Keratinocyte (primary cell): Measurements from ENCODE around the gene NANOS2. TPM values are rescaled to one million over a fixed set of nuclear protein-coding genes. Genes with fewer than 3 reads are reported as not detected.

Experiments used
- DNase-seq: peaks from one replicate; pipeline ENCODE4 v3.0.0-alpha.2; 2011; ENCODE audit warnings: low read depth, missing footprints, low spot score
- FAIRE-seq: peaks from 2 replicates; lab custom pipeline; 2011; peaks lifted over from hg19 to GRCh38; lab: Jason Lieb, UNC
- H2AFZ ChIP-seq: 2 replicates; pipeline ENCODE4 v1.6.0; 2012; ENCODE audit warnings: low read length, control low read depth, inconsistent platforms; ENCODE audit not compliant: control insufficient read depth
- H3K27ac ChIP-seq: 2 replicates; pipeline ENCODE4 v1.5.1; 2011; ENCODE audit warnings: low read length; ENCODE audit not compliant: control insufficient read depth, insufficient read depth
- H3K27me3 ChIP-seq: 3 replicates; pipeline ENCODE4 v1.6.0; 2011; ENCODE audit warnings: low read length; ENCODE audit not compliant: control insufficient read depth, insufficient read depth; ENCODE audit errors: extremely low read depth
- H3K36me3 ChIP-seq, 2 experiments: 2 replicates in 1 of 2; 3 replicates in 1 of 2; pipeline ENCODE4 v1.5.1; 2011; ENCODE audit warnings: low read length in 2 of 2, mild to moderate bottlenecking in 1 of 2; ENCODE audit not compliant: control insufficient read depth in 2 of 2, insufficient read depth in 2 of 2; ENCODE audit errors: extremely low read depth in 1 of 2
- H3K4me1 ChIP-seq: 3 replicates; pipeline ENCODE4 v1.5.1; 2011; ENCODE audit warnings: low read length; ENCODE audit not compliant: control insufficient read depth, insufficient read depth; ENCODE audit errors: extremely low read depth
- H3K4me2 ChIP-seq: 3 replicates; pipeline ENCODE4 v1.6.0; 2011; ENCODE audit warnings: low read depth, low read length; ENCODE audit not compliant: control insufficient read depth, insufficient read depth; ENCODE audit errors: extremely low read depth
- H3K4me3 ChIP-seq, 3 experiments: fragments of 200-600 bp in 1 of 3; sonication (generic) in 1 of 3; 2 replicates in 2 of 3; 3 replicates in 1 of 3; pipeline ENCODE4 v1.5.1; 2011 to 2016; ENCODE audit warnings: low read length in 3 of 3, mild to moderate bottlenecking in 3 of 3, control low read depth in 2 of 3, inconsistent platforms in 1 of 3, low read depth in 1 of 3, mixed read lengths in 1 of 3, mixed run types in 1 of 3, moderate library complexity in 1 of 3; ENCODE audit not compliant: control insufficient read depth in 2 of 3, insufficient read depth in 2 of 3; ENCODE audit errors: extremely low read depth in 1 of 3
- H3K79me2 ChIP-seq: 2 replicates; pipeline ENCODE4 v1.6.0; 2012; ENCODE audit warnings: low read length; ENCODE audit not compliant: control insufficient read depth, insufficient read depth
- H3K9ac ChIP-seq: 3 replicates; pipeline ENCODE4 v1.6.0; 2011; ENCODE audit warnings: low read length; ENCODE audit not compliant: control insufficient read depth, insufficient read depth; ENCODE audit errors: extremely low read depth
- H3K9me1 ChIP-seq: 3 replicates; pipeline ENCODE4 v1.6.0; 2011; ENCODE audit warnings: low read length; ENCODE audit not compliant: control insufficient read depth, insufficient read depth; ENCODE audit errors: extremely low read depth
- H3K9me3 ChIP-seq: 2 replicates; pipeline ENCODE4 v1.5.1; 2012; ENCODE audit warnings: low read depth, low read length; ENCODE audit not compliant: control insufficient read depth
- H4K20me1 ChIP-seq: 3 replicates; pipeline ENCODE4 v1.6.0; 2011; ENCODE audit warnings: low read length; ENCODE audit not compliant: control insufficient read depth, insufficient read depth; ENCODE audit errors: extremely low read depth
- CTCF ChIP-seq, 3 experiments: IDR thresholded peaks in 1 of 3; conservative IDR thresholded peaks in 1 of 3; optimal IDR thresholded peaks in 1 of 3; 2 replicates in 2 of 3; 3 replicates in 1 of 3; pipeline versions ENCODE3 to v1.5.1; 2011; ENCODE audit warnings: low read length in 3 of 3, mild to moderate bottlenecking in 3 of 3, moderate library complexity in 2 of 3, control low read depth in 1 of 3, inconsistent platforms in 1 of 3; ENCODE audit not compliant: insufficient read depth in 2 of 3; ENCODE audit errors: extremely low read depth in 1 of 3
- EZH2 ChIP-seq: IDR thresholded peaks from one replicate; pipeline ENCODE4 v1.6.1; 2012; ENCODE audit warnings: inconsistent platforms, mild to moderate bottlenecking, low read length, moderate library complexity
- dilution Hi-C: fragments of 300-500 bp; cut with MboI; formaldehyde crosslinking; loops from one replicate; pipeline ENCODE4 v1.7.0; 2020; ENCODE audit warnings: low sequenced_read_pairs; ENCODE audit not compliant: extremely low pct_ligation_motif_present
- polyA plus RNA-seq, 5 experiments: library from polyadenylated mRNA; depleted of rRNA in 3 of 5; stranded (reverse) in 3 of 5; stranded (forward) in 1 of 5; unstranded in 1 of 5; fragments of >200 nt; gene quantifications; 1 replicate in 1 of 5; 2 replicates in 3 of 5; 3 replicates in 1 of 5; pipeline versions ENCODE4 v1.2.1 to v1.2.3, GENCODE V29; 2011 to 2012; ENCODE audit warnings: missing spikeins in 2 of 5, low read depth in 1 of 5, low replicate concordance in 1 of 5

NANOS2 gene
- polyA plus RNA-seq, 1 donor (not counting 4 experiments of a cell fraction or from before 2014, with no cell fraction given), result not detected

DNA sequence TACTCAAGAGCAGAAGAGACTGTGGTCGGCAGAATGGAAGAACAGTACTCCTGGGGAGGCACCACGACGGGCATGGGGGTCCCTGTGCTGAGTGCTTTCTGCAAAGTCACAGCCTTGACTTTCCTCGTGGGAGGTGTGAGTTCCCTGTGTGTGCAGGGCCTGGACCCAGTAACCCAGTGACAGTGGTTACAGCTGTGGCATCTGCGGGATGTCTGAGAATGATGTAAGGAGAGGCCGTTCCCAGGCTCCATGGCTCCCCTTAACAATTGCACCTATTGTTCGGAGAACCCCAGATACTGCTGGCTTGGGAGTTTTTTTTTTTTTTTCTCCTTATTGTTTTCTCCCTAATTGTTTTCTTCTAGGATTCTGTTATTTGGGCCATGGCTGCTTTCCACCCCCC lies 5.1 kb upstream of the NANOS2 start:
- dilution Hi-C loops, result no loop called here
- Histone ChIP-seq H3K4me2 (no peak overlapping the region), H3K36me3 (no peaks in the 10 kb centered on the region), H3K9me3 (no peaks in the 10 kb centered on the region), H4K20me1 (no peaks in the 10 kb centered on the region), H3K4me1 (no peaks in the 10 kb centered on the region), H3K27me3 (peaks cover 12% of the 10 kb centered on the region), H3K4me3 (no peak overlapping the region), H3K79me2 (no peaks in the 10 kb centered on the region), H3K9ac (no peak overlapping the region), H2AFZ (no peak overlapping the region), H3K9me1 (no peaks in the 10 kb centered on the region), H3K27ac (no peak overlapping the region)
- no peak for FAIRE-seq
- no peak for DNase-seq
- TF ChIP-seq EZH2, result no peak
- TF ChIP-seq CTCF (optimal IDR thresholded peaks at IDR 0.05 in 1 of 3, IDR thresholded peaks at IDR 0.05 in 1 of 3, conservative IDR thresholded peaks at IDR 0.05 in 1 of 3; ENCODE audit: extremely low read depth in 1 of 3, insufficient read depth in 2 of 3, low read length in 3 of 3), result no peak

DNA sequence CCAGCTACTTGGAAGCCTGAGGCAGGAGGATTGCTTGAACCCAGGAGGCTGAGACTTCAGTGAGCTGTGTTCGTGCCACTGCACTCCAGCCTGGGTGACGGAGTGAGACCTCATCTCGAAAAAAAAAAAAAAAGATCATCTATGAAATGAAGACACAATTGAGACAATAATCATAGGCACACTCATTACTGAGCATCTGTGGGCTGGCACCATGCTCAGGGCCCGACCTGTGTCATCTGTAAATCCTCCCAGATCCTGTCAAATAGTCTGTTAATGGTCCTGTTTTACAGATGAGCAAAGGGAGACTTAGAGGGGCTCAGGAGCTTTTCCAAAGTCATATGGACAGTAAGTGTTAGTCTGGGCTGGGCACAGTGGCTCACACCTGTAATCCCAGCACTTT lies 4.1 kb upstream of the NANOS2 start:
- no peaks in the 10 kb centered on the region for H3K9me3 ChIP-seq
- no peak overlapping the region for H3K27ac ChIP-seq
- no peaks in the 10 kb centered on the region for H3K36me3 ChIP-seq
- peaks cover 12% of the 10 kb centered on the region for H3K27me3 ChIP-seq
- no peaks in the 10 kb centered on the region for H3K79me2 ChIP-seq
- H4K20me1 ChIP-seq, result no peaks in the 10 kb centered on the region
- no peak for DNase-seq
- no peak overlapping the region for H3K4me3 ChIP-seq
- no peaks in the 10 kb centered on the region for H3K4me1 ChIP-seq
- TF ChIP-seq EZH2 (no peak), CTCF (optimal IDR thresholded peaks at IDR 0.05 in 1 of 3, IDR thresholded peaks at IDR 0.05 in 1 of 3, conservative IDR thresholded peaks at IDR 0.05 in 1 of 3; ENCODE audit: extremely low read depth in 1 of 3, insufficient read depth in 2 of 3, low read length in 3 of 3) (no peak)
- no peak overlapping the region for H3K9ac ChIP-seq
- H3K4me2 ChIP-seq, result no peak overlapping the region
- no peak for FAIRE-seq
- no peak overlapping the region for H2AFZ ChIP-seq
- dilution Hi-C loops, result no loop called here
- no peaks in the 10 kb centered on the region for H3K9me1 ChIP-seq
